ELF-1 (cell line): Measurements from ENCODE around the gene ARHGAP9.
"Not testable (repeated sequence)": the region's sequence is repeated elsewhere in the genome, so short reads cannot be mapped to it uniquely, and the experiment has no call there.

Experiments used
- DNase-seq: peaks from one replicate; pipeline ENCODE4 v3.0.0-alpha.2; 2016; ENCODE audit warnings: low read depth, low spot score

ARHGAP9 gene

GRCh38 chr12:57517718-57518117 lies 38.1 kb upstream of the ARHGAP9 start:
- DNase-seq, result not testable (repeated sequence)

- no peak for DNase-seq
These were observed 37.5 kb upstream of the ARHGAP9 start for GRCh38 chr12:57517187-57517586.

GRCh38 chr12:57516617-57517153 lies 37.0 kb upstream of the ARHGAP9 start:
- no peak for DNase-seq

- no peak for DNase-seq
These were observed 36.4 kb upstream of the ARHGAP9 start for GRCh38 chr12:57515934-57516541.

GRCh38 chr12:57515408-57515933 lies 35.8 kb upstream of the ARHGAP9 start:
- no peak for DNase-seq

GRCh38 chr12:57514720-57515407 lies 35.2 kb upstream of the ARHGAP9 start:
- no peak for DNase-seq

GRCh38 chr12:57514246-57514645 lies 34.6 kb upstream of the ARHGAP9 start:
- not testable (repeated sequence) for DNase-seq

- not testable (repeated sequence) for DNase-seq
These were observed 34.0 kb upstream of the ARHGAP9 start for GRCh38 chr12:57513677-57514076.

GRCh38 chr12:57513266-57513665 lies 33.6 kb upstream of the ARHGAP9 start:
- no peak for DNase-seq

GRCh38 chr12:57512665-57513064 lies 33.0 kb upstream of the ARHGAP9 start:
- DNase-seq, result no peak

- no peak for DNase-seq
These were observed 32.1 kb upstream of the ARHGAP9 start for GRCh38 chr12:57511588-57512325.

GRCh38 chr12:57511161-57511560 lies 31.5 kb upstream of the ARHGAP9 start:
- DNase-seq, result no peak

GRCh38 chr12:57507796-57508195 lies 28.1 kb upstream of the ARHGAP9 start:
- DNase-seq, result not testable (repeated sequence)

- DNase-seq, result not testable (repeated sequence)
These were observed 26.9 kb upstream of the ARHGAP9 start for GRCh38 chr12:57506541-57506940.

- not testable (repeated sequence) for DNase-seq
These were observed 22.8 kb upstream of the ARHGAP9 start for GRCh38 chr12:57502311-57502969.

GRCh38 chr12:57500213-57500612 lies 20.5 kb upstream of the ARHGAP9 start:
- no peak for DNase-seq

- DNase-seq, result no peak
These were observed 18.9 kb upstream of the ARHGAP9 start for GRCh38 chr12:57498571-57498970.

- no peak for DNase-seq
These were observed 18.5 kb upstream of the ARHGAP9 start for GRCh38 chr12:57498132-57498502.

GRCh38 chr12:57497223-57498131 lies 17.8 kb upstream of the ARHGAP9 start:
- DNase-seq, result no peak

- DNase-seq, result no peak
These were observed 17.2 kb upstream of the ARHGAP9 start for GRCh38 chr12:57496822-57497221.
